GM12878 (cell line): Measurements from ENCODE around the gene SPPL3. TPM values are rescaled to one million over a fixed set of nuclear protein-coding genes. Genes with fewer than 3 reads are reported as not detected.

ENCODE experiments used
- ATAC-seq: fragments of 200-7000 bp; cut with Tn5 transposase; 3 replicates; pipeline ENCODE4 v1.9.1; 2020; ENCODE audit warnings: mild to moderate bottlenecking, moderate library complexity
- BruUV-seq: library from RNA; stranded (reverse); fragments of 400-500 nt; replicated peaks from 2 replicates; lab custom pipeline; 2021; lab: Mats Ljungman, UMichigan
- CTCF ChIA-PET: fragments of 300-600 bp; sonication (Branson Sonifier 250); formaldehyde crosslinking; extraction: SDS; loops from one replicate; lab custom pipeline; 2021; ENCODE audit warnings: inconsistent platforms; lab: Yijun Ruan, JAX
- POLR2A ChIA-PET: fragments of 350-600 bp; formaldehyde crosslinking; extraction: SDS; loops from one replicate; lab custom pipeline; 2021; ENCODE audit warnings: inconsistent platforms; lab: Charles Lee
- RAD21 ChIA-PET: fragments of 300-600 bp; sonication (Branson Sonifier 250); formaldehyde crosslinking; loops from one replicate; lab custom pipeline; 2023; ENCODE audit warnings: antibody characterized with exemption; ENCODE audit not compliant: unreplicated experiment; lab: Charles Lee
- SMC1A ChIA-PET: fragments of 300-600 bp; sonication (Branson Sonifier 250); formaldehyde crosslinking; loops from one replicate; lab custom pipeline; 2023; ENCODE audit not compliant: unreplicated experiment, uncharacterized antibody; lab: Charles Lee
- DNase-seq: peaks from one replicate; pipeline ENCODE4 v3.0.0-alpha.2; 2011; ENCODE audit warnings: low read depth, low spot score
- FAIRE-seq: peaks from 3 replicates; lab custom pipeline; 2011; peaks lifted over from hg19 to GRCh38; lab: Jason Lieb, UNC
- H2AFZ ChIP-seq: 2 replicates; pipeline ENCODE4 v1.6.0; 2011; ENCODE audit warnings: low read depth, low read length, control low read depth; ENCODE audit not compliant: control insufficient read depth
- H3K27ac ChIP-seq: 2 replicates; pipeline ENCODE4 v1.5.1; 2011; ENCODE audit warnings: control low read depth; ENCODE audit not compliant: control insufficient read depth, insufficient read depth
- H3K27me3 ChIP-seq, 2 experiments: replicated peaks in 1 of 2; 2 replicates each; pipeline versions ENCODE4 v1.6.0 to v1.6.1; 2011; ENCODE audit warnings: low read length in 1 of 2; ENCODE audit not compliant: control insufficient read depth in 2 of 2, insufficient read depth in 2 of 2
- H3K36me3 ChIP-seq, 2 experiments: 2 replicates each; pipeline ENCODE4 v1.5.1; 2011; ENCODE audit warnings: low read length in 1 of 2; ENCODE audit not compliant: control insufficient read depth in 2 of 2, insufficient read depth in 2 of 2
- H3K4me1 ChIP-seq: 2 replicates; pipeline ENCODE4 v1.6.1; 2011; ENCODE audit warnings: mild to moderate bottlenecking, low read length, moderate library complexity, mixed read lengths; ENCODE audit not compliant: control insufficient read depth, insufficient read depth
- H3K4me2 ChIP-seq: 2 replicates; pipeline ENCODE4 v1.6.0; 2011; ENCODE audit warnings: control low read depth; ENCODE audit not compliant: control insufficient read depth, insufficient read depth
- H3K4me3 ChIP-seq: fragments of 200-600 bp; sonication (generic); 2 replicates; pipeline ENCODE4 v1.5.1; 2016
- H3K79me2 ChIP-seq: 2 replicates; pipeline ENCODE4 v1.6.0; 2011; ENCODE audit warnings: low read length; ENCODE audit not compliant: control insufficient read depth, insufficient read depth
- H3K9ac ChIP-seq: 2 replicates; pipeline ENCODE4 v1.8.0; 2011; ENCODE audit warnings: low read length, control low read depth, mixed read lengths; ENCODE audit not compliant: control insufficient read depth, insufficient read depth
- H3K9me3 ChIP-seq: replicated peaks from 3 replicates; pipeline ENCODE4 v1.5.1; 2011; ENCODE audit warnings: mild to moderate bottlenecking, low read length; ENCODE audit not compliant: control insufficient read depth, insufficient read depth
- H4K20me1 ChIP-seq: 2 replicates; pipeline ENCODE4 v1.6.0; 2011; ENCODE audit not compliant: control insufficient read depth, insufficient read depth
- CHD1 ChIP-seq: IDR thresholded peaks from 2 replicates; pipeline ENCODE4 v1.6.1; 2012; ENCODE audit warnings: low read depth, low read length, improper control_type of control experiment
- MTA2 ChIP-seq: fragments of 450-650 bp; IDR thresholded peaks from 2 replicates; pipeline ENCODE4 v1.6.1; 2016; ENCODE audit warnings: low read depth, mild to moderate bottlenecking, moderate library complexity
- NR2F1 ChIP-seq: fragments of 450-650 bp; conservative IDR thresholded peaks from 2 replicates; pipeline ENCODE4 v1.6.1; 2017; ENCODE audit warnings: mild to moderate bottlenecking
- SMARCA5 ChIP-seq: fragments of 450-650 bp; IDR thresholded peaks from 2 replicates; pipeline ENCODE4 v1.6.1; 2017; ENCODE audit warnings: mild to moderate bottlenecking
- SREBF2 ChIP-seq: IDR thresholded peaks from 2 replicates; pipeline ENCODE4 v1.6.1; 2012; ENCODE audit warnings: mild to moderate bottlenecking, low read length
- ZNF384 ChIP-seq: IDR thresholded peaks from 2 replicates; pipeline ENCODE4 v1.6.1; 2012; ENCODE audit warnings: low read depth, mild to moderate bottlenecking, low read length, improper control_type of control experiment, borderline replicate concordance
- WGBS: methylation state at CpG from one replicate; pipeline ENCODE4 v1.1.6; 2016; ENCODE audit warnings: low lambda C conversion rate; ENCODE audit not compliant: insufficient replicate concordance, insufficient coverage; ENCODE audit errors: missing lambda C conversion rate; 5-methylcytosine and 5-hydroxymethylcytosine counted together
- in situ Hi-C: fragments of 300-500 bp; cut with MboI; formaldehyde crosslinking; loops from 9 replicates; pipeline ENCODE4 v1.14.3; 2018; ENCODE audit warnings: mixed read lengths
- intact Hi-C: fragments of 100-400 bp; cut with micrococcal nuclease; formaldehyde crosslinking; loops from one replicate; pipeline ENCODE4 v1.14.2; 2022; ENCODE audit not compliant: unreplicated experiment
- polyA plus RNA-seq, 11 experiments: library from polyadenylated mRNA; depleted of rRNA in 4 of 11; unstranded in 6 of 11; stranded (reverse) in 5 of 11; fragments of >200 nt; fragmentation: Nextera tagmentation in 4 of 11; fragmentation: Illumina TruSeq in 1 of 11; extraction: Ambion mirVana in 4 of 11; extraction: Trizol in 1 of 11; gene quantifications; 1 replicate in 1 of 11; 2 replicates in 10 of 11; pipeline versions ENCODE4 v1.2.1 to v1.2.3, GENCODE V29; 2011 to 2016; ENCODE audit warnings: inconsistent platforms in 2 of 11, missing spikeins in 2 of 11, low read depth in 1 of 11
- total RNA-seq, 4 experiments: library from RNA; depleted of rRNA in 3 of 4; stranded (reverse); fragments of >200 nt in 3 of 4; fragmentation: Illumina TruSeq in 1 of 4; extraction: Trizol in 1 of 4; gene quantifications; 2 replicates each; pipeline versions ENCODE4 v1.2.1 to v1.2.3, GENCODE V29; 2013 to 2021
- TF ChIP-seq, protein P1 (sequence below): IDR thresholded peaks from 2 replicates; pipeline ENCODE4 v1.6.1; 2011; ENCODE audit warnings: low read depth, mild to moderate bottlenecking, low read length, moderate library complexity, borderline replicate concordance; ENCODE audit errors: extremely low read depth

SPPL3 gene
- total and polyA plus RNA-seq, 10 of the 15 experiments (the other 5 are each of a cell fraction or from before 2014, with no cell fraction given), result 4.3 to 45.5 (median 11.7) TPM

DNA sequence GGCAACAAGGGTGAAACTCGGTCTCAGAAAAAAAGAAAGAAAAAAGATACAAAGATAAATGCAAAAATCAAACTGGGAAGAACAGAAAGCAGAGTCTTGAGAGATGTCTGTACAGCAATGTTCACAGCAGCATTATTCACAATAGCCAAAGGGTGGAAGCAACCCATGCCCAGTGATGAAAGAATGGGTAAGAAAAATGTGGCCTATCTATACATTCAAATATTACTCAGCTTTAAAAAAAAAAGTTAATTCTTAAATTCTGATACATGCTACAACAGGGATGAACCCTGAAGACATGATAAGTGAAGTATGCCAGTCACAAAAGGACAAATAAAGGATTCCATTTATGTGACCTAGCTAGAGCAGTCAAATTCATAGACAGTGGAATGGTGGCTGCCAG, 33.7 kb downstream of the SPPL3 start:
- ChIA-PET CTCF (interaction anchor here (1.8 to 2.2 kb wide), 2 partner anchors 11 to 101 kb away, joined by 6 to 8 read pairs; no protein-coding TSS in a partner anchor), SMC1A (interaction anchor here (1.1 to 1.6 kb wide), 3 partner anchors 9 to 32 kb away, joined by 4 to 5 read pairs (median 4); no protein-coding TSS in a partner anchor), RAD21 (interaction anchor here (1.4 kb wide), 2 partner anchors 14 to 16 kb away, joined by 3 to 5 read pairs; no protein-coding TSS in a partner anchor), POLR2A (interaction anchor here (0.5 to 2.2 kb wide), 6 partner anchors 14 to 526 kb away, joined by 3 to 7 read pairs (median 4); no protein-coding TSS in a partner anchor)
- no peak overlapping the region for H2AFZ ChIP-seq
- H3K79me2 ChIP-seq, result peaks cover 56% of the 10 kb centered on the region
- no peaks in the 10 kb centered on the region for H3K27me3 ChIP-seq
- H3K4me3 ChIP-seq, result no peak overlapping the region
- DNase-seq (no peak), FAIRE-seq (no peak), ATAC-seq (no peak)
- H3K36me3 ChIP-seq, result 0 out of 4 replicates have a peak, but pooled peaks cover 0 to 7% of the 10 kb centered on the region in 2 experiments
- 90% methylated on average over 1 of the region's 1 CpG for WGBS
- in situ Hi-C loops, result no loop called here
- intact Hi-C loops, result no loop called here
- no peak overlapping the region for H3K9ac ChIP-seq
- peaks cover 5% of the 10 kb centered on the region; the same call in 1 of the 2 replicates for H3K4me1 ChIP-seq
- BruUV-seq, result no TSS peak
- no peak overlapping the region for H3K27ac ChIP-seq
- H3K9me3 ChIP-seq, result no peaks in the 10 kb centered on the region
- TF ChIP-seq SREBF2 (no peak), SMARCA5 (no peak), NR2F1 (no peak), ZNF384 (no peak), MTA2 (no peak), CHD1 (no peak)
- TF ChIP-seq, protein P1, sequence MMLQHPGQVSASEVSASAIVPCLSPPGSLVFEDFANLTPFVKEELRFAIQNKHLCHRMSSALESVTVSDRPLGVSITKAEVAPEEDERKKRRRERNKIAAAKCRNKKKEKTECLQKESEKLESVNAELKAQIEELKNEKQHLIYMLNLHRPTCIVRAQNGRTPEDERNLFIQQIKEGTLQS, result no peak
- H4K20me1 ChIP-seq, result no peaks in the 10 kb centered on the region
- no peak overlapping the region for H3K4me2 ChIP-seq
